Gastrocnemius medialis (tissue), 4 donors: Measurements from ENCODE around the gene DGKG. TPM values are rescaled to one million over a fixed set of nuclear protein-coding genes. Genes with fewer than 3 reads are reported as not detected.

Source experiments
- ATAC-seq, 2 donors: fragments of 150-250 bp; one replicate each; pipeline ENCODE4 v1.9.1; 2016
- DNase-seq, 2 donors: peaks; one replicate each; pipeline ENCODE4 v3.0.0-alpha.2; 2019
- H3K27ac ChIP-seq, 4 donors: fragments of 200-600 bp; sonication (generic); 1 replicate in 1 of 4; 2 replicates in 3 of 4; pipeline ENCODE4 v1.5.1; 2016 to 2018; ENCODE audit warnings: mild to moderate bottlenecking in 2 of 4, moderate library complexity in 1 of 4
- H3K27me3 ChIP-seq, 3 donors: fragments of 200-600 bp; sonication (generic) in 2 of 3; 1 replicate in 1 of 3; 2 replicates in 2 of 3; pipeline versions ENCODE4 v1.5.1 to v1.6.0; 2016 to 2019; ENCODE audit warnings: mild to moderate bottlenecking in 1 of 3, moderate library complexity in 1 of 3
- H3K36me3 ChIP-seq, 2 donors: fragments of 200-600 bp; sonication (generic) in 1 of 2; one replicate each; pipeline ENCODE4 v1.5.1; 2017 to 2018
- H3K4me1 ChIP-seq, 2 donors: fragments of 200-600 bp; sonication (generic) in 1 of 2; one replicate each; pipeline ENCODE4 v1.5.1; 2016 to 2017; ENCODE audit warnings: mild to moderate bottlenecking in 2 of 2
- H3K4me3 ChIP-seq, 4 donors: fragments of 200-600 bp; sonication (generic) in 3 of 4; 1 replicate in 1 of 4; 2 replicates in 3 of 4; pipeline ENCODE4 v1.5.1; 2016 to 2019; ENCODE audit warnings: mild to moderate bottlenecking in 2 of 4
- H3K9me3 ChIP-seq, 3 donors: fragments of 200-600 bp; sonication (generic) in 2 of 3; 1 replicate in 1 of 3; 2 replicates in 2 of 3; pipeline ENCODE4 v1.5.1; 2016 to 2019
- CTCF ChIP-seq, 5 experiments: fragments of 450-650 bp in 3 of 5; fragments of 200-600 bp in 2 of 5; sonication (generic) in 2 of 5; IDR thresholded peaks in 4 of 5; conservative IDR thresholded peaks in 1 of 5; 1 replicate in 4 of 5; 2 replicates in 1 of 5; pipeline ENCODE4 v1.5.1; 2016 to 2019; ENCODE audit warnings: antibody characterized with exemption in 5 of 5, mild to moderate bottlenecking in 3 of 5, moderate library complexity in 3 of 5
- POLR2A ChIP-seq, 2 donors: fragments of 450-650 bp; IDR thresholded peaks; one replicate each; pipeline ENCODE4 v1.6.1; 2017; ENCODE audit warnings: antibody characterized with exemption in 2 of 2, mild to moderate bottlenecking in 2 of 2, moderate library complexity in 2 of 2
- in situ Hi-C, 4 donors: fragments of 200-750 bp; cut with MboI; loops; one replicate each; pipeline versions ENCODE4 v1.15.0 to v1.8.0; 2017; ENCODE audit warnings: low sequenced_read_pairs in 4 of 4
- intact Hi-C: fragments of 100-400 bp; cut with DNase I; formaldehyde crosslinking; loops from one replicate; pipeline ENCODE4 v1.15.1; 2023; ENCODE audit warnings: low total_unique reads
- total RNA-seq, 4 donors: library from RNA; depleted of rRNA; stranded (reverse); fragments of >200 nt; gene quantifications; one replicate each; pipeline versions ENCODE4 v1.1.0 to v1.2.3, GENCODE V29; 2016

DGKG gene
- total RNA-seq, 4 donors from 2014 or later, result 5.0 to 11.2 (median 7.7) TPM

GRCh38 chr3:186299327-186299726, 62.7 kb downstream of the DGKG start:
- TF ChIP-seq POLR2A (IDR thresholded peaks at IDR 0.05) (no peak), CTCF (IDR thresholded peaks at IDR 0.05 in 4 of 5, conservative IDR thresholded peaks at IDR 0.05 in 1 of 5) (no peak)
- Histone ChIP-seq H3K4me3 (no peak overlapping the region), H3K27ac (no peak overlapping the region), H3K9me3 (no peaks in the 10 kb centered on the region), H3K27me3 (peaks cover 0 to 2% (median 2%) of the 10 kb centered on the region in 3 donors), H3K36me3 (no peaks in the 10 kb centered on the region), H3K4me1 (no peaks in the 10 kb centered on the region)
- in situ Hi-C loops, result no loop called here
- no peak for DNase-seq
- no peak for ATAC-seq
- intact Hi-C loops, result no loop called here

DNA sequence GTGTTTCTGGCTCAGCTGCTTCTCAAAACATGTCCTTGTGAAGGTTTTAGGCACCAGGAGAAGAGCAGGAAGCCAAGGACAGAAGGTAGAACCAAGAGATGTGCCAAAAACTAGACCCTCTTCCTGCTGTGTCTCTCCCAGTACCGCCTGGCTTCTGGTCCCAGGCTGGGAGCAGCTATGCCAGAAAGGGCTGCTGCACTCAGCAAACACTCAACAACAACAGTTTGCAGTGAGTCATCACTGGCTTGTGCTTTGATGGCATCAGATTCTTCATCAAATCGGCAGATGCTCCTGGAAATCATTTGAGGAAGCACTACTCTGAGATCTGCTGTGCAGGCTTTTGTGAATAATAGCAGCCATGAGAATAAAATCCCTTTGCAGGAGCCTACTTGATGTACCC, 63.2 kb downstream of the DGKG start:
- no peak for ATAC-seq
- Histone ChIP-seq H3K4me3 (no peak overlapping the region), H3K27ac (no peak overlapping the region), H3K9me3 (no peaks in the 10 kb centered on the region), H3K27me3 (peaks cover 0 to 2% (median 0%) of the 10 kb centered on the region in 3 donors), H3K36me3 (no peaks in the 10 kb centered on the region), H3K4me1 (no peaks in the 10 kb centered on the region)
- no peak for DNase-seq
- intact Hi-C loops, result no loop called here
- no peak for TF ChIP-seq CTCF (IDR thresholded peaks at IDR 0.05 in 4 of 5, conservative IDR thresholded peaks at IDR 0.05 in 1 of 5)
- no peak for TF ChIP-seq POLR2A (IDR thresholded peaks at IDR 0.05)
- in situ Hi-C loops, result no loop called here

DNA sequence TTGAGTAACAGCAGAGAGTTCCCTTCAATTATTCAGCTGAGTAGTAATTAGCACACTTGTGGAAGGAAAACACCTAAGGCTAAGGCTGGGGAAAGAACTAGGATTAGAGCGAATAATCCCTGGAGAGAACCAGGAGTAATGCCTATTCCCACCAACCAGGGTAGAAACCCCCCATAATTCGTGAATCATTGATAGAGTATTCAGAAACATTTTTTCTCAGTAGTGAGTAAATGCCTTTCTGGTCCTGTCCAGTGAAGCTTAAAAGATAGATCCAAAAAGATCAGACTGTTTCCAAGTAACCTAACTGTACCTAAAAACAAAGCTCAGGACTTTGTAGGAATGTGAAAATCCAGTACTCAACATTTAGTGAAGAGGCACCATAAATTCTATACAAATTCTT, 71.2 kb downstream of the DGKG start:
- Histone ChIP-seq H3K36me3 (no peaks in the 10 kb centered on the region), H3K4me1 (no peaks in the 10 kb centered on the region), H3K4me3 (no peak overlapping the region), H3K27me3 (no peaks in the 10 kb centered on the region), H3K27ac (no peak overlapping the region), H3K9me3 (no peaks in the 10 kb centered on the region)
- in situ Hi-C loops (no loop called here), intact Hi-C loops (no loop called here)
- ATAC-seq (no peak), DNase-seq (no peak)
- TF ChIP-seq CTCF (IDR thresholded peaks at IDR 0.05 in 4 of 5, conservative IDR thresholded peaks at IDR 0.05 in 1 of 5) (no peak), POLR2A (IDR thresholded peaks at IDR 0.05) (no peak)

GRCh38 chr3:186287711-186288110, 74.3 kb downstream of the DGKG start:
- ATAC-seq (no peak), DNase-seq (no peak)
- in situ Hi-C loops (no loop called here), intact Hi-C loops (no loop called here)
- no peaks in the 10 kb centered on the region for H3K9me3 ChIP-seq
- H3K4me3 ChIP-seq, result no peak overlapping the region
- no peak overlapping the region for H3K27ac ChIP-seq
- H3K4me1 ChIP-seq, result no peaks in the 10 kb centered on the region
- no peaks in the 10 kb centered on the region for H3K27me3 ChIP-seq
- H3K36me3 ChIP-seq, result no peaks in the 10 kb centered on the region
- TF ChIP-seq CTCF (IDR thresholded peaks at IDR 0.05 in 4 of 5, conservative IDR thresholded peaks at IDR 0.05 in 1 of 5), result no peak
- TF ChIP-seq POLR2A (IDR thresholded peaks at IDR 0.05), result no peak

- no peak overlapping the region for H3K4me3 ChIP-seq
- no peaks in the 10 kb centered on the region for H3K9me3 ChIP-seq
- H3K4me1 ChIP-seq, result no peaks in the 10 kb centered on the region
- H3K27ac ChIP-seq, result no peak overlapping the region
- in situ Hi-C loops, result no loop called here
- no peak for TF ChIP-seq POLR2A (IDR thresholded peaks at IDR 0.05)
- TF ChIP-seq CTCF (IDR thresholded peaks at IDR 0.05 in 4 of 5, conservative IDR thresholded peaks at IDR 0.05 in 1 of 5), result no peak
- DNase-seq, result no peak
- no peaks in the 10 kb centered on the region for H3K36me3 ChIP-seq
- no peaks in the 10 kb centered on the region for H3K27me3 ChIP-seq
- ATAC-seq, result no peak
- intact Hi-C loops, result no loop called here
Observed at GRCh38 chr3:186286114-186286513, 75.9 kb downstream of the DGKG start.
